HG02981 (cell line): ENCODE results near the gene TANK.
"Not testable (repeated sequence)": the region's sequence is repeated elsewhere in the genome, so short reads cannot be mapped to it uniquely, and the experiment has no call there.

Source experiments
- ATAC-seq: cut with Tn5 transposase; IDR thresholded peaks from one replicate; pipeline ENCODE4 v1.9.1; 2021; ENCODE audit warnings: mild to moderate bottlenecking, moderate library complexity; ENCODE audit not compliant: unreplicated experiment

The TANK gene

GRCh38 chr2:161257123-161257952 lies 97.1 kb downstream of the TANK start:
- no peak for ATAC-seq

GRCh38 chr2:161265874-161266273 lies 105.6 kb downstream of the TANK start:
- no peak for ATAC-seq

- ATAC-seq = no peak
These were observed 108.9 kb downstream of the TANK start for GRCh38 chr2:161269111-161269510.

- peak; percentile 72 for ATAC-seq
These were observed 113.0 kb downstream of the TANK start for GRCh38 chr2:161273038-161273760.

- not testable (repeated sequence) for ATAC-seq
These were observed 118.5 kb downstream of the TANK start for GRCh38 chr2:161278564-161279229.

- not testable (repeated sequence) for ATAC-seq
These were observed 119.1 kb downstream of the TANK start for GRCh38 chr2:161279230-161279815.

GRCh38 chr2:161280906-161281323 lies 120.7 kb downstream of the TANK start:
- not testable (repeated sequence) for ATAC-seq

- not testable (repeated sequence) for ATAC-seq
These were observed 121.5 kb downstream of the TANK start for GRCh38 chr2:161281615-161282310.

- ATAC-seq = not testable (repeated sequence)
These were observed 122.0 kb downstream of the TANK start for GRCh38 chr2:161282311-161282644.

- ATAC-seq = no peak
These were observed 123.7 kb downstream of the TANK start for GRCh38 chr2:161283926-161284325.
